ENCODE results near the gene IL18RAP. TPM values are rescaled to one million over a fixed set of nuclear protein-coding genes. Genes with fewer than 3 reads are reported as not detected.

IL18RAP gene
- total RNA-seq, 1 donor from 2014 or later = not detected

DNA sequence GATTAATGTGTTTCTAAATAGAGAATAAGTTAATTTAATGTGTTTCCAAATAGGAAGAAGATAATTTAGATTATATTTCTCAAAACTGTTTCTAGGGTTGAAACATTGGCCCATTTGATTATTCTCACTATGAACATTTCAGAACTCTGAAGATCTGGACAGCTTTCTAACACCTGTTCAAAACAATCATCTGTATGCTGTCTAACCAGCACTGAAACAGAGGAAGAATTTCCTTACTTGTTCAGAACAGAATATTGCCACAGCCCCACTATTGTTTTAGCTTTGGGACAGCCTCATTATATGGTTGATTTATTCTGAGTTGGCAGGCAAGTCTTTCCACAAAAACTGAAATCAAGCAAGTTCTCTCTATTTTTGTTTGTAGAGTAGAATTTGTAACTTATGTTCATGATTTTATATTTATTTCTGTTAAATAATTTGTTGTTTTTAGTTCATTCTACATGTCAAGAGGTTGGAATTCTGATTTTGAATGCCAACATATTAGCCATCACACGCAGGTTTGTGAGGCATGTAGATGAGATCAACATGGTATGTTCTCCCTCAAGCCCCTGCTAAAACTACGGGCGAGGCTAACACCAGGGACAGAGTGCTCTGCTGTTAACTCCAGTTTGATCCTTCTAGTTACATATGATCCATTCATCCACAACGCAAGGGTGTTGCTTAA lies 11.2 kb downstream of the IL18RAP start:
- Histone ChIP-seq H3K36me3 (no peaks in the 10 kb centered on the region), H3K27ac (no peak overlapping the region), H3K4me1 (no peaks in the 10 kb centered on the region), H3F3A (ENCODE audit: low read depth) (no peaks in the 10 kb centered on the region), H3K4me2 (no peak overlapping the region), H3K27me3 (no peaks in the 10 kb centered on the region), H3K4me3 (no peak overlapping the region), H2AFZ (replicated peaks) (no peak overlapping the region), H3K9ac (no peak overlapping the region), H4K20me1 (ENCODE audit: low read depth) (no peaks in the 10 kb centered on the region), H3K79me2 (ENCODE audit: low read depth) (no peaks in the 10 kb centered on the region), H3K9me3 (ENCODE audit: low read depth) (no peaks in the 10 kb centered on the region)
- no peak overlapping the region for H3K4me3 Mint-ChIP-seq
- H3K27me3 Mint-ChIP-seq (ENCODE audit: insufficient read depth, low read depth) = no peaks in the 10 kb centered on the region
- H3K4me1 Mint-ChIP-seq = no peaks in the 10 kb centered on the region
- DNase-seq (ENCODE audit: low spot score) = no peak
- H3K27ac Mint-ChIP-seq = no peak overlapping the region
- no peaks in the 10 kb centered on the region for H3K9me3 Mint-ChIP-seq
- H3K36me3 Mint-ChIP-seq = no peaks in the 10 kb centered on the region
- TF ChIP-seq EZH2phosphoT487 (IDR thresholded peaks at IDR 0.05) (no peak), EZH2 (IDR thresholded peaks at IDR 0.05) (no peak)
- TF ChIP-seq, protein P1, sequence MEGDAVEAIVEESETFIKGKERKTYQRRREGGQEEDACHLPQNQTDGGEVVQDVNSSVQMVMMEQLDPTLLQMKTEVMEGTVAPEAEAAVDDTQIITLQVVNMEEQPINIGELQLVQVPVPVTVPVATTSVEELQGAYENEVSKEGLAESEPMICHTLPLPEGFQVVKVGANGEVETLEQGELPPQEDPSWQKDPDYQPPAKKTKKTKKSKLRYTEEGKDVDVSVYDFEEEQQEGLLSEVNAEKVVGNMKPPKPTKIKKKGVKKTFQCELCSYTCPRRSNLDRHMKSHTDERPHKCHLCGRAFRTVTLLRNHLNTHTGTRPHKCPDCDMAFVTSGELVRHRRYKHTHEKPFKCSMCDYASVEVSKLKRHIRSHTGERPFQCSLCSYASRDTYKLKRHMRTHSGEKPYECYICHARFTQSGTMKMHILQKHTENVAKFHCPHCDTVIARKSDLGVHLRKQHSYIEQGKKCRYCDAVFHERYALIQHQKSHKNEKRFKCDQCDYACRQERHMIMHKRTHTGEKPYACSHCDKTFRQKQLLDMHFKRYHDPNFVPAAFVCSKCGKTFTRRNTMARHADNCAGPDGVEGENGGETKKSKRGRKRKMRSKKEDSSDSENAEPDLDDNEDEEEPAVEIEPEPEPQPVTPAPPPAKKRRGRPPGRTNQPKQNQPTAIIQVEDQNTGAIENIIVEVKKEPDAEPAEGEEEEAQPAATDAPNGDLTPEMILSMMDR (IDR thresholded peaks at IDR 0.05) = no peak

DNA sequence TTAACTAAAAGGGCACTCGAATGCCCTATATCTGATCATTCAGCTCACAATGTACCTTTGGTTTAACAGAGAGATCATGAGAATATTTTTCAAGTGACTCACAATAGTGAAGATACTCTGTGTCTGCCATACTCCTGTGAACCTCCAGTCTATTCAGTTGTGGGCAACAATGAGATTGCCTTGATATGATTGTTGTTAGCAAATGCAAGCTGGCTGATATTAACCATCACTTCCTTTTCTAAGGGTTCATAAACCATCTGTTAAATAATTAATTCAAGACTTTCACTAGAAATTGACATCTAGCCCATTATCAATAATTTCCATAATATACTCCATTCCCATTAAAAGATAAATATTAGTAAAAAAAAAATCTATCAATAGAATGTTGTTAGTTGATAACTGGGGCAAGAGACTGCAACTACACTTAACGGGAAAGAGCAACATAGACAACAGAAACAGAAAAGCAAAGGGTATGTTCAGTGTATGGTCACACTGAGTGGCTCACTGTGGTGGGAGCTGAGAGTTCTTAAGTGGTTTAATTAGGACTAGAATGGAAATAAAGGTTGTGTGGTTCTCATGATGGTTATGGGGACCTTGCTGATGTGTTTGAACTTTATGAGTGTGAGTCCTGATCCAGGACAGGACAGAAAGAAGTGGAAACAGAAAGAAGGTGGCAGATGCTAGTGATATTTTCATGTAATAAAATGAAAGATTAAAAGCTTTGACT lies 11.9 kb downstream of the IL18RAP start:
- H2AFZ ChIP-seq (replicated peaks) = no peak overlapping the region
- no peak for DNase-seq (ENCODE audit: low spot score)
- H3K4me3 ChIP-seq = no peak overlapping the region
- H3K79me2 ChIP-seq (ENCODE audit: low read depth) = no peaks in the 10 kb centered on the region
- no peaks in the 10 kb centered on the region for H3K36me3 ChIP-seq
- no peaks in the 10 kb centered on the region for H3K27me3 ChIP-seq
- H3K4me2 ChIP-seq = no peak overlapping the region
- Mint-ChIP-seq H3K36me3 (no peaks in the 10 kb centered on the region), H3K9me3 (no peaks in the 10 kb centered on the region), H3K27ac (no peak overlapping the region), H3K4me1 (no peaks in the 10 kb centered on the region), H3K4me3 (no peak overlapping the region), H3K27me3 (ENCODE audit: insufficient read depth, low read depth) (no peaks in the 10 kb centered on the region)
- H3F3A ChIP-seq (ENCODE audit: low read depth) = no peaks in the 10 kb centered on the region
- H3K9me3 ChIP-seq (ENCODE audit: low read depth) = no peaks in the 10 kb centered on the region
- no peaks in the 10 kb centered on the region for H3K4me1 ChIP-seq
- no peak overlapping the region for H3K27ac ChIP-seq
- H3K9ac ChIP-seq = no peak overlapping the region
- no peaks in the 10 kb centered on the region for H4K20me1 ChIP-seq (ENCODE audit: low read depth)
- TF ChIP-seq EZH2 (IDR thresholded peaks at IDR 0.05) (no peak), EZH2phosphoT487 (IDR thresholded peaks at IDR 0.05) (no peak)
- TF ChIP-seq, protein P1 (IDR thresholded peaks at IDR 0.05) = no peak

DNA sequence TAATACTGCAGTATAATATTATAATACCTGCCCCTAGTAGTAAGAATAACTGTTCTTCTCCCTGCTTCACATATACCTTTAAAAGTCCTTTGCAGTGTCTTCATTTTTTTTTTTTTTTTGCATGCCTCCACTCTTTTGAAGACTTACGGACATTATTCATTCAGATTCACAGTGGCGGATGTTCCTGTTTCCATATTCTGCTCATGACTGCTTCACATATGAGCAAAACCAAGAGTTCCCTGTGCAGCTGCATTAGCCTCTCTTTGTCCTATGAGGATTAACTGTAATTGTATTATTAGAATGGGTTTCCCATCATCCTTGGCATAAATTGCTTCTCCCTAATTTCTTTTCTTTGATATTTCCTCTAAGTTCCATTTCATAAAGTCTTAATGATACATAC lies 12.8 kb downstream of the IL18RAP start:
- H3K4me1 ChIP-seq = no peaks in the 10 kb centered on the region
- Mint-ChIP-seq H3K27ac (no peak overlapping the region), H3K36me3 (no peaks in the 10 kb centered on the region), H3K9me3 (no peaks in the 10 kb centered on the region), H3K4me1 (no peaks in the 10 kb centered on the region), H3K27me3 (ENCODE audit: insufficient read depth, low read depth) (no peaks in the 10 kb centered on the region), H3K4me3 (no peak overlapping the region)
- H3K36me3 ChIP-seq = no peaks in the 10 kb centered on the region
- H3K79me2 ChIP-seq (ENCODE audit: low read depth) = no peaks in the 10 kb centered on the region
- no peak overlapping the region for H2AFZ ChIP-seq (replicated peaks)
- H3K4me3 ChIP-seq = no peak overlapping the region
- no peak for DNase-seq (ENCODE audit: low spot score)
- no peak overlapping the region for H3K27ac ChIP-seq
- no peaks in the 10 kb centered on the region for H3K9me3 ChIP-seq (ENCODE audit: low read depth)
- no peak overlapping the region for H3K4me2 ChIP-seq
- H3K9ac ChIP-seq = no peak overlapping the region
- no peaks in the 10 kb centered on the region for H3K27me3 ChIP-seq
- TF ChIP-seq EZH2phosphoT487 (IDR thresholded peaks at IDR 0.05) (no peak), EZH2 (IDR thresholded peaks at IDR 0.05) (no peak)
- TF ChIP-seq, protein P1 (IDR thresholded peaks at IDR 0.05) = no peak
- H3F3A ChIP-seq (ENCODE audit: low read depth) = no peaks in the 10 kb centered on the region
- H4K20me1 ChIP-seq (ENCODE audit: low read depth) = no peaks in the 10 kb centered on the region

Data from neural progenitor cell (in vitro differentiated cells).